K562 (cell line): Measurements from ENCODE around the gene ZNF181. TPM values are rescaled to one million over a fixed set of nuclear protein-coding genes. Genes with fewer than 3 reads are reported as not detected.

Source experiments
- ATAC-seq: fragments of 200-7000 bp; cut with Tn5 transposase; 3 replicates; pipeline ENCODE4 v1.9.1; 2020; ENCODE audit warnings: moderate library complexity
- BruUV-seq: library from RNA; stranded (reverse); fragments of 400-500 nt; replicated peaks from 2 replicates; lab custom pipeline; 2021; lab: Mats Ljungman, UMichigan
- CTCF ChIA-PET: fragments of 300-600 bp; formaldehyde crosslinking; extraction: SDS; loops from one replicate; lab custom pipeline; 2021; ENCODE audit warnings: low intra/inter-chr PET ratio; lab: Yijun Ruan, JAX
- POLR2A ChIA-PET: fragments of 300-600, 350-650 bp; sonication (Branson Sonifier 250); formaldehyde crosslinking; extraction: SDS; loops from one replicate; lab custom pipeline; 2021; ENCODE audit warnings: antibody characterized with exemption, inconsistent platforms; lab: Yijun Ruan, JAX
- DNase-seq, 4 experiments: peaks; one replicate each; pipeline versions ENCODE4 v3.0.0 to v3.0.0-alpha.2; 2011 to 2018; ENCODE audit warnings: low spot score in 3 of 4, mixed read lengths in 3 of 4; ENCODE audit errors: extremely low read depth in 1 of 4
- FAIRE-seq: peaks from 2 replicates; lab custom pipeline; 2011; peaks lifted over from hg19 to GRCh38; lab: Jason Lieb, UNC
- H2AFZ ChIP-seq: 2 replicates; pipeline ENCODE4 v1.6.0; 2011; ENCODE audit warnings: low read depth, low read length, control low read depth, inconsistent platforms
- H3K27ac ChIP-seq: fragments of 200-600 bp; 3 replicates; pipeline ENCODE4 v1.8.0; 2011; ENCODE audit warnings: low read depth, mild to moderate bottlenecking, control low read depth, inconsistent platforms, low read length, moderate library complexity, mixed read lengths; ENCODE audit errors: extremely low read depth
- H3K27me3 ChIP-seq, 2 experiments: fragments of 300-600 bp in 1 of 2; 2 replicates in 1 of 2; 3 replicates in 1 of 2; pipeline versions ENCODE4 v1.6.0 to v1.8.0; 2011; ENCODE audit warnings: inconsistent platforms in 2 of 2, low read length in 2 of 2, mild to moderate bottlenecking in 1 of 2, mixed read lengths in 1 of 2, moderate library complexity in 1 of 2; ENCODE audit not compliant: control insufficient read depth in 2 of 2, insufficient read depth in 2 of 2
- H3K36me3 ChIP-seq: fragments of 300-600 bp; 3 replicates; pipeline ENCODE4 v1.8.0; 2011; ENCODE audit warnings: mild to moderate bottlenecking, low read length, inconsistent platforms; ENCODE audit not compliant: control insufficient read depth, insufficient read depth
- H3K4me1 ChIP-seq, 2 experiments: fragments of 200-600 bp in 1 of 2; replicated peaks in 1 of 2; 2 replicates in 1 of 2; 3 replicates in 1 of 2; pipeline versions ENCODE4 v1.5.1 to v1.8.0; 2011; ENCODE audit warnings: inconsistent platforms in 2 of 2, low read length in 2 of 2, mild to moderate bottlenecking in 1 of 2, mixed read lengths in 1 of 2, moderate library complexity in 1 of 2; ENCODE audit not compliant: control insufficient read depth in 2 of 2, insufficient read depth in 2 of 2
- H3K4me2 ChIP-seq: 2 replicates; pipeline ENCODE4 v1.6.1; 2011; ENCODE audit warnings: low read length, control low read depth, inconsistent platforms, mixed read lengths; ENCODE audit not compliant: insufficient read depth
- H3K4me3 ChIP-seq: fragments of 200-600 bp; sonication (generic), shearing (Covaris generic); 2 replicates; pipeline ENCODE4 v1.5.1; 2016; ENCODE audit warnings: control low read depth, inconsistent platforms
- H3K79me2 ChIP-seq: fragments of 200-600 bp; 3 replicates; pipeline ENCODE4 v1.8.0; 2011; ENCODE audit warnings: low read length, inconsistent platforms; ENCODE audit not compliant: control insufficient read depth, insufficient read depth
- H3K9ac ChIP-seq, 2 experiments: 2 replicates each; pipeline versions ENCODE4 v1.6.0 to v1.6.1; 2011; ENCODE audit warnings: low read depth in 2 of 2, low read length in 2 of 2, control low read depth in 1 of 2, inconsistent platforms in 1 of 2, mild to moderate bottlenecking in 1 of 2, mixed read lengths in 1 of 2; ENCODE audit not compliant: insufficient read depth in 1 of 2
- H3K9me1 ChIP-seq: one replicate; pipeline ENCODE4 v1.6.0; 2011; ENCODE audit warnings: inconsistent platforms, mild to moderate bottlenecking, low read length, moderate library complexity; ENCODE audit not compliant: control insufficient read depth, insufficient read depth
- H3K9me3 ChIP-seq: replicated peaks from 2 replicates; pipeline ENCODE4 v1.5.1; 2011; ENCODE audit warnings: low read depth, low read length, inconsistent platforms; ENCODE audit not compliant: control insufficient read depth, insufficient read depth
- H4K20me1 ChIP-seq: replicated peaks from 2 replicates; pipeline ENCODE4 v1.6.1; 2011; ENCODE audit warnings: low read length, inconsistent platforms, mixed read lengths; ENCODE audit not compliant: control insufficient read depth, insufficient read depth
- CCAR2 ChIP-seq: fragments of 200-400 bp; formaldehyde crosslinking; IDR thresholded peaks from 2 replicates; pipeline ENCODE4 v1.6.1; 2017; ENCODE audit warnings: mild to moderate bottlenecking, low read depth, low read length
- KLF1 ChIP-seq: fragments of 450-650 bp; IDR thresholded peaks from 2 replicates; pipeline ENCODE4 v1.6.1; 2016; ENCODE audit warnings: missing genetic modification characterization, missing compliant biosample characterization
- NFIC ChIP-seq: fragments of 450-650 bp; IDR thresholded peaks from 2 replicates; pipeline ENCODE4 v1.6.1; 2017; ENCODE audit warnings: mild to moderate bottlenecking, inconsistent platforms
- NR4A1 ChIP-seq, 2 experiments: fragments of 250-450 bp in 1 of 2; fragments of 450-650 bp in 1 of 2; sonication (Bioruptor Pico) in 1 of 2; IDR thresholded peaks; 2 replicates each; pipeline versions ENCODE4 v1.4.0 to v1.6.1; 2016 to 2020; ENCODE audit warnings: mild to moderate bottlenecking in 2 of 2, missing compliant biosample characterization in 1 of 2, missing genetic modification characterization in 1 of 2, moderate library complexity in 1 of 2
- RAD21 ChIP-seq, 2 experiments: fragments of 250-450 bp in 1 of 2; fragments of 450-650 bp in 1 of 2; sonication (Bioruptor Pico) in 1 of 2; formaldehyde crosslinking in 1 of 2; IDR thresholded peaks in 1 of 2; conservative IDR thresholded peaks in 1 of 2; 2 replicates each; pipeline versions ENCODE4 v1.4.0 to v1.8.0; 2020 to 2022; ENCODE audit warnings: mild to moderate bottlenecking in 2 of 2, moderate library complexity in 1 of 2
- SP2 ChIP-seq: IDR thresholded peaks from 2 replicates; pipeline ENCODE4 v1.6.1; 2011; ENCODE audit warnings: mild to moderate bottlenecking, low read depth, low read length, moderate library complexity; ENCODE audit not compliant: poor library complexity, severe bottlenecking; ENCODE audit errors: extremely low read depth
- ZFP1 ChIP-seq: fragments of 450-650 bp; formaldehyde crosslinking; IDR thresholded peaks from 2 replicates; pipeline ENCODE4 v1.4.0; 2020; ENCODE audit warnings: mild to moderate bottlenecking, mixed read lengths
- ZNF282 ChIP-seq: sonication (generic); formaldehyde crosslinking; IDR thresholded peaks from 2 replicates; pipeline ENCODE4 v1.8.1; 2023; ENCODE audit warnings: missing genetic modification reagents
- ZNF41 ChIP-seq: fragments of 250-450 bp; sonication (Bioruptor Pico); conservative IDR thresholded peaks from 2 replicates; pipeline ENCODE4 v1.4.0; 2020; ENCODE audit warnings: mild to moderate bottlenecking
- ZNF584 ChIP-seq: fragments of 200-800 bp; sonication (Bioruptor generic); IDR thresholded peaks from 2 replicates; pipeline ENCODE4 v1.6.1; 2016; ENCODE audit warnings: low read depth, mild to moderate bottlenecking, missing genetic modification characterization, missing compliant biosample characterization
- WGBS: fragments of 100-300 bp; shearing (Covaris generic); methylation state at CpG from one replicate; pipeline ENCODE4 v1.1.6; 2016; ENCODE audit warnings: low coverage, mixed read lengths; ENCODE audit not compliant: insufficient coverage; ENCODE audit errors: missing lambda C conversion rate; 5-methylcytosine and 5-hydroxymethylcytosine counted together
- in situ Hi-C: fragments of 300-500 bp; cut with MboI; formaldehyde crosslinking; loops from 4 replicates; pipeline ENCODE4 v1.15.0; 2018; ENCODE audit warnings: inconsistent platforms, mixed read lengths
- intact Hi-C: fragments of 100-400 bp; cut with micrococcal nuclease; formaldehyde crosslinking; loops from 2 replicates; pipeline ENCODE4 v1.14.2; 2022
- polyA plus RNA-seq, 8 experiments: library from polyadenylated mRNA; depleted of rRNA in 4 of 8; stranded (reverse) in 5 of 8; unstranded in 3 of 8; fragments of >200 nt; fragmentation: Nextera tagmentation in 2 of 8; fragmentation: Illumina TruSeq in 1 of 8; extraction: Ambion mirVana in 2 of 8; extraction: Trizol in 1 of 8; gene quantifications; 2 replicates each; pipeline versions ENCODE4 v1.2.1 to v1.2.3, GENCODE V29; 2011 to 2014; ENCODE audit warnings: inconsistent platforms in 1 of 8, missing spikeins in 1 of 8
- total RNA-seq, 7 experiments: library from RNA; depleted of rRNA in 6 of 7; stranded (reverse); fragments of >200 nt in 6 of 7; fragmentation: Illumina TruSeq in 2 of 7; extraction: Trizol in 2 of 7; gene quantifications; 2 replicates each; pipeline versions ENCODE4 v1.2.1 to v1.2.3, GENCODE V29; 2011 to 2021; ENCODE audit warnings: low replicate concordance in 1 of 7
- TF ChIP-seq, protein P1 (sequence below): fragments of 450-650 bp; IDR thresholded peaks from 2 replicates; pipeline ENCODE4 v1.6.1; 2016; ENCODE audit warnings: missing biosample characterization, missing genetic modification characterization
- TF ChIP-seq, protein P2 (sequence below): IDR thresholded peaks from 2 replicates; pipeline ENCODE4 v1.6.1; 2016; ENCODE audit warnings: missing genetic modification characterization, missing compliant biosample characterization

Gene ZNF181
- total and polyA plus RNA-seq, 9 of the 15 experiments (the other 6 are each of a cell fraction or from before 2014, with no cell fraction given): 4.3 to 20.3 (median 12.1) TPM

- H3K9me1 ChIP-seq: no peaks in the 10 kb centered on the region
- H3K9me3 ChIP-seq: no peaks in the 10 kb centered on the region
- no peak overlapping the region for H2AFZ ChIP-seq
- H3K4me3 ChIP-seq: no peak overlapping the region
- no peak overlapping the region for H3K4me2 ChIP-seq
- BruUV-seq: no TSS peak
- H4K20me1 ChIP-seq: no peaks in the 10 kb centered on the region
- no peak for DNase-seq
- ATAC-seq: no peak
- H3K36me3 ChIP-seq: no peaks in the 10 kb centered on the region
- in situ Hi-C loops: no loop called here
- WGBS: 0% methylated on average over 3 of the region's 3 CpGs
- no peak overlapping the region for H3K9ac ChIP-seq
- no peaks in the 10 kb centered on the region for H3K79me2 ChIP-seq
- ChIA-PET POLR2A (no interaction called here), CTCF (no interaction called here)
- intact Hi-C loops: no loop called here
- H3K27ac ChIP-seq: no peak overlapping the region
- peaks cover 0 to 9% of the 10 kb centered on the region in 2 experiments; a peak in 3 of 5 replicates for H3K27me3 ChIP-seq
- TF ChIP-seq, protein P1, sequence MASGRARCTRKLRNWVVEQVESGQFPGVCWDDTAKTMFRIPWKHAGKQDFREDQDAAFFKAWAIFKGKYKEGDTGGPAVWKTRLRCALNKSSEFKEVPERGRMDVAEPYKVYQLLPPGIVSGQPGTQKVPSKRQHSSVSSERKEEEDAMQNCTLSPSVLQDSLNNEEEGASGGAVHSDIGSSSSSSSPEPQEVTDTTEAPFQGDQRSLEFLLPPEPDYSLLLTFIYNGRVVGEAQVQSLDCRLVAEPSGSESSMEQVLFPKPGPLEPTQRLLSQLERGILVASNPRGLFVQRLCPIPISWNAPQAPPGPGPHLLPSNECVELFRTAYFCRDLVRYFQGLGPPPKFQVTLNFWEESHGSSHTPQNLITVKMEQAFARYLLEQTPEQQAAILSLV (tag): no peak
- TF ChIP-seq, protein P2, sequence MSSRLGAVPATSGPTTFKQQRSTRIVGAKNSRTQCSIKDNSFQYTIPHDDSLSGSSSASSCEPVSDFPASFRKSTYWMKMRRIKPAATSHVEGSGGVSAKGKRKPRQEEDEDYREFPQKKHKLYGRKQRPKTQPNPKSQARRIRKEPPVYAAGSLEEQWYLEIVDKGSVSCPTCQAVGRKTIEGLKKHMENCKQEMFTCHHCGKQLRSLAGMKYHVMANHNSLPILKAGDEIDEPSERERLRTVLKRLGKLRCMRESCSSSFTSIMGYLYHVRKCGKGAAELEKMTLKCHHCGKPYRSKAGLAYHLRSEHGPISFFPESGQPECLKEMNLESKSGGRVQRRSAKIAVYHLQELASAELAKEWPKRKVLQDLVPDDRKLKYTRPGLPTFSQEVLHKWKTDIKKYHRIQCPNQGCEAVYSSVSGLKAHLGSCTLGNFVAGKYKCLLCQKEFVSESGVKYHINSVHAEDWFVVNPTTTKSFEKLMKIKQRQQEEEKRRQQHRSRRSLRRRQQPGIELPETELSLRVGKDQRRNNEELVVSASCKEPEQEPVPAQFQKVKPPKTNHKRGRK (tag): no peak
- no peak for TF ChIP-seq ZNF41 (CRISPR knock-in tag)
- TF ChIP-seq NFIC: no peak
- TF ChIP-seq ZFP1 (CRISPR knock-in tag): no peak
- no peak for TF ChIP-seq SP2
- no peak for TF ChIP-seq ZNF282 (CRISPR knock-in tag)
- TF ChIP-seq CCAR2: no peak
- no peak for TF ChIP-seq NR4A1 (CRISPR knock-in tag; IDR thresholded peaks at IDR 0.05)
- no peak for TF ChIP-seq NR4A1 (tag; IDR thresholded peaks at IDR 0.05)
- TF ChIP-seq KLF1 (tag): no peak
- TF ChIP-seq ZNF584 (CRISPR knock-in tag): no peak
- TF ChIP-seq RAD21 (CRISPR knock-in tag; conservative IDR thresholded peaks at IDR 0.05 in 1 of 2, IDR thresholded peaks at IDR 0.05 in 1 of 2): no peak
- no peak for FAIRE-seq
- no peaks in the 10 kb centered on the region; a peak in 2 of 5 replicates for H3K4me1 ChIP-seq
Observed at GRCh38 chr19:34690372-34690771, 43.7 kb upstream of the ZNF181 start.
